ENCODE data around the gene CEP95. TPM values are rescaled to one million over a fixed set of nuclear protein-coding genes. Genes with fewer than 3 reads are reported as not detected.

Gene CEP95
- total RNA-seq, 1 experiment from 2014 or later, result 67.3 TPM

DNA sequence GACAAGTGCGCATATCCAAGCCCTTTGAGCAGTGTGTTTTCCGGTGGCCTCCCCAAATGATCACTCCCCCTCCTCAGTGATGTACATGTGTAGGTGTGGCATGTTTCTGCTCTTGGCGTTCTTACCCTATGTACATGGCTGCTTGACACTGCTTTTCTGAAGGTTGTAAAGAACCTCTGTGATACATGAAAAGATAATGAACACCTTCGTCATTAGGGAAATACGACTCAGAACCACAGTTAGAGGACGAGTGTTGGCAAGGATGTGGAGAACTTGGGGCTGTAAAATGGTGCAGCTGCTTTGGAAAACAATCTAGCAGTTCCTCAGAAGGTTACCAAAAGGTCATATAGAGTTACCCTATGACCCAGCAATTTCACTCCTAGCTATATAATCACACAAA lies 28.6 kb downstream of the CEP95 start:
- H4K5ac ChIP-seq (ENCODE audit: insufficient read length, low read depth, low read length), result no peak overlapping the region
- no peak for DNase-seq
- H3K4me2 ChIP-seq (ENCODE audit: insufficient read depth, insufficient read length, low read length), result no peak overlapping the region
- H2BK5ac ChIP-seq (ENCODE audit: insufficient read length, low read length), result no peak overlapping the region
- no peak overlapping the region for H4K91ac ChIP-seq (ENCODE audit: insufficient read length, low read depth, low read length)
- no peak overlapping the region for H3K4ac ChIP-seq (ENCODE audit: low read depth, low read length)
- no peak overlapping the region for H2BK120ac ChIP-seq (ENCODE audit: low read depth, low read length, poor library complexity, severe bottlenecking)
- no peak overlapping the region for H3K27ac ChIP-seq (ENCODE audit: insufficient read length, low read depth, low read length)
- H2BK20ac ChIP-seq (ENCODE audit: low read depth, low read length, poor library complexity, severe bottlenecking), result no peak overlapping the region
- no peak overlapping the region for H2AFZ ChIP-seq (ENCODE audit: low read length)
- no peak overlapping the region for H3T11ph ChIP-seq (ENCODE audit: low read length)
- TF ChIP-seq CTCF (conservative IDR thresholded peaks at IDR 0.05), result no peak
- H3K56ac ChIP-seq (ENCODE audit: insufficient read length, low read depth, low read length), result no peak overlapping the region
- no peak overlapping the region for H2AK5ac ChIP-seq (ENCODE audit: insufficient read length, low read length)
- no peak overlapping the region for H2BK15ac ChIP-seq (ENCODE audit: low read depth, low read length)
- no peaks in the 10 kb centered on the region for H3K4me1 ChIP-seq (ENCODE audit: insufficient read depth, low read length)
- no peaks in the 10 kb centered on the region for H3K79me2 ChIP-seq (ENCODE audit: insufficient read depth, low read length)
- H3K9me3 Mint-ChIP-seq, result no peaks in the 10 kb centered on the region
- no peaks in the 10 kb centered on the region for H3K27me3 Mint-ChIP-seq (ENCODE audit: low read depth)
- peaks cover 26 to 91% (median 66%) of the 10 kb centered on the region in 3 experiments for H3K36me3 Mint-ChIP-seq (ENCODE audit: insufficient read depth in 1 of 3, low read depth in 3 of 3)
- H3K23ac ChIP-seq (ENCODE audit: insufficient read length, low read depth, low read length), result no peak overlapping the region
- H3K27me3 ChIP-seq (ENCODE audit: insufficient read depth, low read length), result no peaks in the 10 kb centered on the region
- no peaks in the 10 kb centered on the region for H3K4me1 Mint-ChIP-seq
- no peak overlapping the region for H3K18ac ChIP-seq (ENCODE audit: insufficient read length, low read depth, low read length)
- no peak overlapping the region for H3K14ac ChIP-seq (ENCODE audit: insufficient read depth, low read length)
- no peak overlapping the region for H3K27ac Mint-ChIP-seq
- H3K23me2 ChIP-seq (ENCODE audit: insufficient read length, low read depth, low read length, poor library complexity, severe bottlenecking), result no peaks in the 10 kb centered on the region
- no peaks in the 10 kb centered on the region for H3K9me3 ChIP-seq (ENCODE audit: control insufficient read depth, low read depth, low read length)
- no peak overlapping the region for H3K4me3 Mint-ChIP-seq
- no CpG with 5 or more reads among the region's 6 CpGs for WGBS (ENCODE audit: extremely low coverage, insufficient read length, low lambda C conversion rate)
- H3K79me1 ChIP-seq (ENCODE audit: insufficient read depth, low read depth, low read length, poor library complexity, severe bottlenecking), result no peaks in the 10 kb centered on the region
- H2BK12ac ChIP-seq (ENCODE audit: insufficient read length, low read depth, low read length), result no peak overlapping the region
- no peak overlapping the region for H3K9ac ChIP-seq (ENCODE audit: extremely low read depth, insufficient read length, low read length)
- H4K20me1 ChIP-seq (ENCODE audit: control insufficient read depth, insufficient read depth, insufficient read length), result no peaks in the 10 kb centered on the region
- H4K8ac ChIP-seq (replicated peaks; ENCODE audit: insufficient read length, low read depth, low read length), result no peak overlapping the region

All from H9 (cell line).